Panc1 (cell line): ENCODE data around the gene CCT5. TPM values are rescaled to one million over a fixed set of nuclear protein-coding genes. Genes with fewer than 3 reads are reported as not detected.
"Not testable (repeated sequence)": the region's sequence is repeated elsewhere in the genome, so short reads cannot be mapped to it uniquely, and the experiment has no call there.

Experiments
- ATAC-seq: fragments of 200-7000 bp; cut with Tn5 transposase; 2 replicates; pipeline ENCODE4 v1.9.1; 2020; ENCODE audit warnings: mild to moderate bottlenecking, moderate library complexity
- BruUV-seq: library from RNA; stranded (reverse); fragments of 400-500 nt; replicated peaks from 2 replicates; lab custom pipeline; 2021; lab: Mats Ljungman, UMichigan
- CTCF ChIA-PET: fragments of 300-600 bp; sonication (Branson Sonifier 250); formaldehyde crosslinking; loops from one replicate; lab custom pipeline; 2022; ENCODE audit warnings: antibody characterized with exemption; lab: Charles Lee
- POLR2A ChIA-PET: fragments of 300-600 bp; sonication (Branson Sonifier 250); formaldehyde crosslinking; loops from one replicate; lab custom pipeline; 2022; ENCODE audit warnings: antibody characterized with exemption; lab: Charles Lee
- DNase-seq: peaks from one replicate; pipeline ENCODE4 v3.0.0-alpha.2; 2010; ENCODE audit warnings: low read depth, low spot score
- H3K27ac ChIP-seq: 2 replicates; pipeline ENCODE4 v1.5.1; 2011; ENCODE audit warnings: mild to moderate bottlenecking, low read length, inconsistent platforms
- H3K27me3 ChIP-seq: fragments of 200-500 bp; sonication (Bioruptor generic); 2 replicates; pipeline ENCODE4 v1.6.0; 2014; ENCODE audit warnings: low read length, inconsistent platforms; ENCODE audit not compliant: control insufficient read depth, insufficient read depth
- H3K36me3 ChIP-seq: fragments of 200-500 bp; sonication (Bioruptor generic); 2 replicates; pipeline ENCODE4 v1.5.1; 2014; ENCODE audit warnings: inconsistent platforms, mild to moderate bottlenecking, low read length, moderate library complexity; ENCODE audit not compliant: control insufficient read depth, insufficient read depth
- H3K4me1 ChIP-seq: 2 replicates; pipeline ENCODE4 v1.5.1; 2011; ENCODE audit warnings: inconsistent platforms, mild to moderate bottlenecking, low read length, moderate library complexity; ENCODE audit not compliant: control insufficient read depth, insufficient read depth
- H3K4me3 ChIP-seq, 2 experiments: 2 replicates each; pipeline ENCODE4 v1.5.1; 2011 to 2012; ENCODE audit warnings: low read depth in 2 of 2, low read length in 2 of 2, mild to moderate bottlenecking in 2 of 2, inconsistent platforms in 1 of 2, moderate library complexity in 1 of 2
- H3K9me3 ChIP-seq: fragments of 200-500 bp; sonication (Bioruptor generic); 2 replicates; pipeline ENCODE4 v1.5.1; 2014; ENCODE audit warnings: low read depth, mild to moderate bottlenecking, inconsistent platforms, low read length, moderate library complexity; ENCODE audit not compliant: control insufficient read depth, insufficient read depth
- POLR2AphosphoS5 ChIP-seq: IDR thresholded peaks from 2 replicates; pipeline ENCODE4 v1.6.1; 2012; ENCODE audit warnings: mild to moderate bottlenecking, low read depth, low read length, moderate library complexity
- SIN3A ChIP-seq: IDR thresholded peaks from 2 replicates; pipeline ENCODE4 v1.6.1; 2012; ENCODE audit warnings: low read depth, mild to moderate bottlenecking, low read length, moderate library complexity, borderline replicate concordance; ENCODE audit not compliant: insufficient read depth
- TCF7L2 ChIP-seq: IDR thresholded peaks from 2 replicates; pipeline ENCODE4 v1.6.1; 2011; ENCODE audit warnings: mild to moderate bottlenecking, low read depth, low read length, inconsistent platforms
- in situ Hi-C: cut with HindIII; loops from 2 replicates; pipeline ENCODE4 v1.10.0; 2016; ENCODE audit warnings: low sequenced_read_pairs, low pct_unique_long_range_greater_than_20kb
- intact Hi-C: fragments of 100-400 bp; cut with micrococcal nuclease; formaldehyde crosslinking; loops from one replicate; pipeline ENCODE4 v1.10.0; 2022; ENCODE audit not compliant: unreplicated experiment
- total RNA-seq: library from RNA; stranded (reverse); gene quantifications from one replicate; pipeline ENCODE4 v1.2.1, GENCODE V29; 2021; ENCODE audit not compliant: unreplicated experiment
- TF ChIP-seq, protein P1 (sequence below), 2 experiments: IDR thresholded peaks; 2 replicates each; pipeline ENCODE4 v1.6.1; 2011 to 2012; ENCODE audit warnings: low read depth in 2 of 2, control low read depth in 1 of 2, low read length in 1 of 2, mild to moderate bottlenecking in 1 of 2, moderate library complexity in 1 of 2; ENCODE audit not compliant: insufficient read depth in 1 of 2
- TF ChIP-seq, protein P2 (sequence below): fragments of 450-650 bp; IDR thresholded peaks from 2 replicates; pipeline ENCODE4 v1.5.1; 2017; ENCODE audit warnings: mild to moderate bottlenecking

CCT5 gene
- total RNA-seq, 1 experiment from 2014 or later, result 476 TPM

DNA sequence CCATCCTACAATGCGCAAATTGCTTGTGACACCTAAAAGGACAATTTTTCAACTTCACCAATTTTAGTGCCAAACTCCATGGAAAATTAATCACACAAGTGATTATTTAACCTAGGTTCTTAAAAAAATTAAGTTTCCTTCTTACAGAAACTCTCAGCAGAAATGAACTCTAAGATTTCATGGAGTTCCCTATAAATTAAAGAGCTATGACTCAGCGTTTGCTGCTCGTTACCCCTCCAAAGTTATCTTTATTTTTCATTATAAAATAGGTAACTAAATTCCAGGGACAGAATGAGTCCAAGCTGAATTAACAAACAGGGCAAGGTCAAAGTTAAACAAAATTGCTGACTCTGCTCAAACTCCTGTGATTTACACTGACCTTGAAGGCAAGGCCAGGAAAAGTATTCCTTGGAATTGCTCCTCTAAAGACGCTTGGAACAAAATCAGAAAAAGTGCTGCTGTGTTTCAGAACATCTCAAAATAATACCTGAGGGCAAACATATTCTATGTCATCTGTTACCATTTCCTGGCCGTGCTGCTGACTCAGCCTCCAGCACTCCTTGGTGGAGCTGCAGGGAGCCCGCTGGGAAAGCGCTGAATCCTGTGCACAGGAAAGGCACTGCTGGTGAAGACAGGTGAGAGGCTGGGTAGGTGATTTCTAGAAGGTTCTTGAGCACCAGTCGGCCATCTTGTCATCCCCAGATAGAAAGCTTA, 60.1 kb downstream of the CCT5 start:
- no peak for DNase-seq
- H3K27ac ChIP-seq, result peak overlapping the region; percentile 80
- H3K36me3 ChIP-seq, result no peaks in the 10 kb centered on the region
- H3K27me3 ChIP-seq, result no peaks in the 10 kb centered on the region
- H3K4me3 ChIP-seq, result peak overlapping the region in 1 of 2 experiments; percentile 7; a peak in 2 of 4 replicates
- TF ChIP-seq SIN3A (no peak), TCF7L2 (no peak), POLR2AphosphoS5 (peak; percentile 49; the same call in 1 of the 2 replicates)
- TF ChIP-seq, protein P1, sequence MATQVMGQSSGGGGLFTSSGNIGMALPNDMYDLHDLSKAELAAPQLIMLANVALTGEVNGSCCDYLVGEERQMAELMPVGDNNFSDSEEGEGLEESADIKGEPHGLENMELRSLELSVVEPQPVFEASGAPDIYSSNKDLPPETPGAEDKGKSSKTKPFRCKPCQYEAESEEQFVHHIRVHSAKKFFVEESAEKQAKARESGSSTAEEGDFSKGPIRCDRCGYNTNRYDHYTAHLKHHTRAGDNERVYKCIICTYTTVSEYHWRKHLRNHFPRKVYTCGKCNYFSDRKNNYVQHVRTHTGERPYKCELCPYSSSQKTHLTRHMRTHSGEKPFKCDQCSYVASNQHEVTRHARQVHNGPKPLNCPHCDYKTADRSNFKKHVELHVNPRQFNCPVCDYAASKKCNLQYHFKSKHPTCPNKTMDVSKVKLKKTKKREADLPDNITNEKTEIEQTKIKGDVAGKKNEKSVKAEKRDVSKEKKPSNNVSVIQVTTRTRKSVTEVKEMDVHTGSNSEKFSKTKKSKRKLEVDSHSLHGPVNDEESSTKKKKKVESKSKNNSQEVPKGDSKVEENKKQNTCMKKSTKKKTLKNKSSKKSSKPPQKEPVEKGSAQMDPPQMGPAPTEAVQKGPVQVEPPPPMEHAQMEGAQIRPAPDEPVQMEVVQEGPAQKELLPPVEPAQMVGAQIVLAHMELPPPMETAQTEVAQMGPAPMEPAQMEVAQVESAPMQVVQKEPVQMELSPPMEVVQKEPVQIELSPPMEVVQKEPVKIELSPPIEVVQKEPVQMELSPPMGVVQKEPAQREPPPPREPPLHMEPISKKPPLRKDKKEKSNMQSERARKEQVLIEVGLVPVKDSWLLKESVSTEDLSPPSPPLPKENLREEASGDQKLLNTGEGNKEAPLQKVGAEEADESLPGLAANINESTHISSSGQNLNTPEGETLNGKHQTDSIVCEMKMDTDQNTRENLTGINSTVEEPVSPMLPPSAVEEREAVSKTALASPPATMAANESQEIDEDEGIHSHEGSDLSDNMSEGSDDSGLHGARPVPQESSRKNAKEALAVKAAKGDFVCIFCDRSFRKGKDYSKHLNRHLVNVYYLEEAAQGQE (IDR thresholded peaks at IDR 0.05; ENCODE audit: insufficient read depth in 1 of 2, low read depth in 2 of 2, low read length in 1 of 2), result no peak
- H3K9me3 ChIP-seq, result no peaks in the 10 kb centered on the region
- H3K4me1 ChIP-seq, result peaks cover 32% of the 10 kb centered on the region
- BruUV-seq, result no TSS peak
- CTCF ChIA-PET, result no interaction called here
- in situ Hi-C loops, result no loop called here
- ATAC-seq, result peak; percentile 79
- POLR2A ChIA-PET, result interaction anchor here (0.7 kb wide), 1 partner anchor 45 kb away, joined by 3 read pairs; no protein-coding TSS in a partner anchor
- intact Hi-C loops, result no loop called here

DNA sequence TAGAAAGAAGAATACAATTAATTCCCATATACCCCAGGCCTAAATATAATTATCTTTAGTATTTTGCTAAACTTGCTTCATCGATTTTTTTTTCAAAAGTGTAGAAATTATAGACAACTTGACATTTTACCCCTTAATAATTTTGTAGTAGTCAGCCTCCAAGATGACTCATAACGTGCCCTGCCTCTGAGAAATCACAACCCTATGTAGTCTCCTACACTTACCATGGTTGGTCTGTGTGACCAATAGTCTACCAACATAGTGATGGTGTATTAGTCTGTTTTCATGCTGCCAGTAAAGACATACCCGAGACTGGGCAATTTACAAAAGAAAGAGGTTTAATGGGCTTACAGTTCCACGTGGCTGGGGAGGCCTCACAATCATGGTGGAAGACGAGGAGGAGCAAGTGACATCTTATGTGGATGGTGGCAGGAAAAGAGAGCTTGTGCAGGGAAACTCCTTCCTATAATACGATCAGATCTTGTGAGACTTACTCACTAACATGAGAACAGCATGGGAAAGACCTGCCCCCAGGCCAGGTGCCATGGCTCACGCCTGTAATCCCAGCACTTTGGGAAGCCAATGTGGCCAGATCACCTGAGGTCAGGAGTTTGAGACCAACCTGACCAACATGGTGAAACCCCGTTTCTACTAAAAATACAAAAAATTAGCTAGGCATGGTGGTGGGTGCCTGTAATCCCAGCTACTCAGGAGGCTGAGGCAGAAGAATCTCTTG, 60.9 kb downstream of the CCT5 start:
- intact Hi-C loops, POLR2A ChIA-PET, CTCF ChIA-PET, H3K9me3 ChIP-seq, ATAC-seq, H3K36me3 ChIP-seq, in situ Hi-C loops, H3K27me3 ChIP-seq, BruUV-seq, H3K4me3 ChIP-seq, DNase-seq: not testable (repeated sequence)
- peaks cover 25% of the 10 kb centered on the region for H3K4me1 ChIP-seq
- H3K27ac ChIP-seq, result peak overlapping the region; percentile 80

DNA sequence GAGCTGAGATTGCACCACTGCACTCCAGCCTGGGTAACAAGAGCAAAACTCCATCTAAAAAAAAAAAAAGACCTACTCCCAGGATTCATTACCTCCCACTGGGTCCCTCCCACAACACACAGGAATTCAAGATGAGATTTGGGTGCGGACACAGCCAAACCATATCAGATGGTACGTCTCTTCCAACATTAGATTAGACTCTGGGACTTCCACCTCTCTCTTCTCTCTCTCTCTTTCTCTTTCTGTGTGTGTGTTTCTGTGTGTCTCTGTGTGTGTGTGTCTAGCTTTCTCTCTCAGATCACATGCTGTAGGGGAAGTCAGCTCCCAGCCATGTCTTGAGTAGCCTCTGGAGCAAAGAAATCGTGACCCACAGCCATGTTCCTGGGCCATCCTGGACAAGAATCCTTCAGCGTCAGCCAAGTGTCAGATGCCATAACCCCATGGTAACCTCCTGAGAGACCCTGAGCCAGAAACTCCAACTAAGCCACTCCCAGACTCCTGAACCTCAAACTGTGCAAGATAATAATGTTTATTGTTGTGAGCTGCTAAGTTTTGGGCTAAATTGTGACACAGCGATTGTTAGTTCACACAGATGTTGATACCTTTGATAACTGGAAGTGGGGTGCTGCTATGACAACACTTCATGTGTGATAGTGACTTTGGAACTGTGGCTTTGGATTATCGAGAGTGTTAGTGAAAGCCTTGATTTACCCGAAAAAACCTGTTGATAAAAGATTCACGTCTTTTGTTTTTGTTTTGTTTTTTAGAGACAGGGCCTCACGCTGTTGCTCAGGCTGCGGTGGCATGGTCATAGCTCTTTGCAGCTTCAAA, 61.7 kb downstream of the CCT5 start:
- no TSS peak for BruUV-seq
- no peaks in the 10 kb centered on the region for H3K36me3 ChIP-seq
- H3K9me3 ChIP-seq, result no peaks in the 10 kb centered on the region
- no peak overlapping the region for H3K4me3 ChIP-seq
- CTCF ChIA-PET, result no interaction called here
- in situ Hi-C loops (no loop called here), intact Hi-C loops (no loop called here)
- TF ChIP-seq TCF7L2 (no peak), POLR2AphosphoS5 (no peak), SIN3A (no peak)
- TF ChIP-seq, protein P2, sequence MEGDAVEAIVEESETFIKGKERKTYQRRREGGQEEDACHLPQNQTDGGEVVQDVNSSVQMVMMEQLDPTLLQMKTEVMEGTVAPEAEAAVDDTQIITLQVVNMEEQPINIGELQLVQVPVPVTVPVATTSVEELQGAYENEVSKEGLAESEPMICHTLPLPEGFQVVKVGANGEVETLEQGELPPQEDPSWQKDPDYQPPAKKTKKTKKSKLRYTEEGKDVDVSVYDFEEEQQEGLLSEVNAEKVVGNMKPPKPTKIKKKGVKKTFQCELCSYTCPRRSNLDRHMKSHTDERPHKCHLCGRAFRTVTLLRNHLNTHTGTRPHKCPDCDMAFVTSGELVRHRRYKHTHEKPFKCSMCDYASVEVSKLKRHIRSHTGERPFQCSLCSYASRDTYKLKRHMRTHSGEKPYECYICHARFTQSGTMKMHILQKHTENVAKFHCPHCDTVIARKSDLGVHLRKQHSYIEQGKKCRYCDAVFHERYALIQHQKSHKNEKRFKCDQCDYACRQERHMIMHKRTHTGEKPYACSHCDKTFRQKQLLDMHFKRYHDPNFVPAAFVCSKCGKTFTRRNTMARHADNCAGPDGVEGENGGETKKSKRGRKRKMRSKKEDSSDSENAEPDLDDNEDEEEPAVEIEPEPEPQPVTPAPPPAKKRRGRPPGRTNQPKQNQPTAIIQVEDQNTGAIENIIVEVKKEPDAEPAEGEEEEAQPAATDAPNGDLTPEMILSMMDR, result no peak
- TF ChIP-seq, protein P1 (IDR thresholded peaks at IDR 0.05; ENCODE audit: insufficient read depth in 1 of 2, low read depth in 2 of 2, low read length in 1 of 2), result no peak
- H3K4me1 ChIP-seq, result peaks cover 18% of the 10 kb centered on the region
- DNase-seq (no peak), ATAC-seq (no peak)
- H3K27me3 ChIP-seq, result no peaks in the 10 kb centered on the region
- peak overlapping the region; percentile 71 for H3K27ac ChIP-seq
- POLR2A ChIA-PET, result no interaction called here
